ENCODE results near the gene HNRNPM.

HNRNPM gene

DNA sequence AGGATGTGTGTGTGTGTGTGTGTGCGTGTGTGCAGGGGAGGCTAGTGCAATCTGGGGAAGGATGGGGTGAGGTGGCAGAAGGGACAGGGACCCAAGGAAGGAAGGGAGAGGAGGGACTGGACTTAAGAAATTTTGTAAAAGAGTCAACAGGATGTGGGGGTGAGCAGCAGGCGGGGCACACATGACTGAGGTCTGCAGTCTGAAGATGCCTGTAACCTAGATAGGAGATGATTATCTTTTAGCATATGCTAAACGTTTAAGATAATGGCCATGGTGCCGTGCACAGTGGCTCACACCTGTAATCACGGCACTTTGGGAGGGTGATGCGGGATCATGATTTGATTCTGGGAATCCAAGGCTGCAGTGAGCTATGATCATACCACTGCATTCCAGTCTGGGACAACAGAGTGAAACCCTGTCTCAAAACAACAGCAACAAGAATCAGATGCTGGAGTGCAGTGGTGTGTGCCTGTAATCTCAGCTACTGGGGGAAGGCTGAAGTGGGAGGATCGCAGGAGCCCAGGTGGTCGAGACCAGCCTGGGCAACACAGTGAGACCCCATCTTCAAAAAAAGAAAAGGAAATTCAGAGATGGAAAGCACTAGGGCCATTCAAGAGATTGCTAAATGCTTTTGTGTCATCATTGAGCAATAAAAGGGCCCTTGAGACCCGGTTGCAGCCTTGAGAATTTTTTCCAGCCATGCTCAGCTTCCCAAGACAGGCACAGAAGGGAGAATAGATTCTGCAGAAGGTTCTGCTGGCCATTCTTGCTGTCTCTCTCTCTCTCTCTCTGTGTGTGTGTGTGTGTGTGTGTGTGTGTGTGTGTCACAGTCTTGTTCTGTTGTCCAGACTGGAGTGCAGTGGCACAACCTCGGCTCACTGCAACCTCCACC lies 73.0 kb downstream of the HNRNPM start:
- TF ChIP-seq, protein P1, sequence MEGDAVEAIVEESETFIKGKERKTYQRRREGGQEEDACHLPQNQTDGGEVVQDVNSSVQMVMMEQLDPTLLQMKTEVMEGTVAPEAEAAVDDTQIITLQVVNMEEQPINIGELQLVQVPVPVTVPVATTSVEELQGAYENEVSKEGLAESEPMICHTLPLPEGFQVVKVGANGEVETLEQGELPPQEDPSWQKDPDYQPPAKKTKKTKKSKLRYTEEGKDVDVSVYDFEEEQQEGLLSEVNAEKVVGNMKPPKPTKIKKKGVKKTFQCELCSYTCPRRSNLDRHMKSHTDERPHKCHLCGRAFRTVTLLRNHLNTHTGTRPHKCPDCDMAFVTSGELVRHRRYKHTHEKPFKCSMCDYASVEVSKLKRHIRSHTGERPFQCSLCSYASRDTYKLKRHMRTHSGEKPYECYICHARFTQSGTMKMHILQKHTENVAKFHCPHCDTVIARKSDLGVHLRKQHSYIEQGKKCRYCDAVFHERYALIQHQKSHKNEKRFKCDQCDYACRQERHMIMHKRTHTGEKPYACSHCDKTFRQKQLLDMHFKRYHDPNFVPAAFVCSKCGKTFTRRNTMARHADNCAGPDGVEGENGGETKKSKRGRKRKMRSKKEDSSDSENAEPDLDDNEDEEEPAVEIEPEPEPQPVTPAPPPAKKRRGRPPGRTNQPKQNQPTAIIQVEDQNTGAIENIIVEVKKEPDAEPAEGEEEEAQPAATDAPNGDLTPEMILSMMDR (conservative IDR thresholded peaks at IDR 0.05; ENCODE audit: low read depth, low read length), result no peak
- Histone ChIP-seq H4K20me1 (ENCODE audit: insufficient read depth) (no peaks in the 10 kb centered on the region), H3K79me2 (ENCODE audit: insufficient read depth, low read depth) (no peaks in the 10 kb centered on the region), H2AFZ (ENCODE audit: low read depth) (no peak overlapping the region), H3K4me1 (ENCODE audit: low read depth, poor library complexity, severe bottlenecking) (no peaks in the 10 kb centered on the region), H3K9ac (no peak overlapping the region), H3K27ac (no peak overlapping the region), H3K4me3 (IDR thresholded peaks at IDR 0.05; ENCODE audit: insufficient read depth, low read depth, low read length) (no peak overlapping the region), H3K36me3 (ENCODE audit: insufficient read depth) (no peaks in the 10 kb centered on the region), H3K4me2 (no peak overlapping the region), H3K27me3 (ENCODE audit: insufficient read depth, low read depth) (peaks cover 17% of the 10 kb centered on the region)

DNA sequence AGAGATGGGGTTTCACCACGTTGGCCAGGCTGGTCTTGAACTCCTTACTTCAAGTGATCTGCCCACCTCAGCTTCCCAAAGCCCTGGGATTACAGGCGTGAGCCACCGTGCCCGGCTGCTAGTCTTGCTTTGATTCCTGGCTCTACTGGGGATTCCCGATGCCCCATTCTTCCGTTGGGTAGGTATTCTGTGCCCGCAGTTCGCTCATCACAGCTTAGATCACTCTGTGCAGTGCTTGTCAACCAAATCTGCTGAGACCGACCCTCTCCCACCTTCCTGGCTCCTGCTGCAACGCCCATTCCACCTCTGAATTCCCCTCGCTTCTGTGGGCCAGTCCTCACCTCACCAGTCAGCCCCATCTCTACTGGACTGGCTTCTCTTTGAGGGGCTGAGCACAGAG lies 73.8 kb downstream of the HNRNPM start:
- TF ChIP-seq, protein P1 (conservative IDR thresholded peaks at IDR 0.05; ENCODE audit: low read depth, low read length), result no peak
- H2AFZ ChIP-seq (ENCODE audit: low read depth), result no peak overlapping the region
- no peak overlapping the region for H3K4me2 ChIP-seq
- H4K20me1 ChIP-seq (ENCODE audit: insufficient read depth), result no peaks in the 10 kb centered on the region
- H3K4me3 ChIP-seq (IDR thresholded peaks at IDR 0.05; ENCODE audit: insufficient read depth, low read depth, low read length), result no peak overlapping the region
- H3K4me1 ChIP-seq (ENCODE audit: low read depth, poor library complexity, severe bottlenecking), result no peaks in the 10 kb centered on the region
- no peaks in the 10 kb centered on the region for H3K79me2 ChIP-seq (ENCODE audit: insufficient read depth, low read depth)
- no peak overlapping the region for H3K9ac ChIP-seq
- H3K36me3 ChIP-seq (ENCODE audit: insufficient read depth), result no peaks in the 10 kb centered on the region
- peaks cover 17% of the 10 kb centered on the region for H3K27me3 ChIP-seq (ENCODE audit: insufficient read depth, low read depth)
- H3K27ac ChIP-seq, result no peak overlapping the region

DNA sequence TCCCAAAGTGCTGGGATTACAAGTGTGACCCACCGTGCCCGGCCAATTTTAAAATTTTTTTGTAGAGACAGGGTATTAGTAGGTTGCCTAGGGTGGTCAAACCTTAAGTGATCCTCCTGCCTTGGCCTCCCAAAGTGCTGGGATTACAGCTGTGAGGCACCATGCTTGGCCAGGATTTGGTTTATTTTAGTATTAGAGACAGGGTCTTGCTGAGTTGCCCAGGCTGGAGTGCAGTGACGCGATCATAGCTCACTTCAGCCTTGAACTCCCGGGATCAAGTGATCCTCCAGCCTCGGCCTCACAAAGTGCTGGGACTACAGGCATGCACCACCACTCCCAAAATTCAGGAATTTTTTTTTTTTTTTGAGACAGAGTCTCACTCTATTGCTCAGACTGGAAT lies 74.6 kb downstream of the HNRNPM start:
- Histone ChIP-seq H3K9ac (no peak overlapping the region), H3K4me2 (no peak overlapping the region), H3K4me1 (ENCODE audit: low read depth, poor library complexity, severe bottlenecking) (no peaks in the 10 kb centered on the region), H3K36me3 (ENCODE audit: insufficient read depth) (no peaks in the 10 kb centered on the region), H3K4me3 (IDR thresholded peaks at IDR 0.05; ENCODE audit: insufficient read depth, low read depth, low read length) (no peak overlapping the region), H3K27ac (no peak overlapping the region), H3K27me3 (ENCODE audit: insufficient read depth, low read depth) (peaks cover 17% of the 10 kb centered on the region), H3K79me2 (ENCODE audit: insufficient read depth, low read depth) (no peaks in the 10 kb centered on the region), H2AFZ (ENCODE audit: low read depth) (no peak overlapping the region), H4K20me1 (ENCODE audit: insufficient read depth) (no peaks in the 10 kb centered on the region)
- TF ChIP-seq, protein P1 (conservative IDR thresholded peaks at IDR 0.05; ENCODE audit: low read depth, low read length), result no peak

DNA sequence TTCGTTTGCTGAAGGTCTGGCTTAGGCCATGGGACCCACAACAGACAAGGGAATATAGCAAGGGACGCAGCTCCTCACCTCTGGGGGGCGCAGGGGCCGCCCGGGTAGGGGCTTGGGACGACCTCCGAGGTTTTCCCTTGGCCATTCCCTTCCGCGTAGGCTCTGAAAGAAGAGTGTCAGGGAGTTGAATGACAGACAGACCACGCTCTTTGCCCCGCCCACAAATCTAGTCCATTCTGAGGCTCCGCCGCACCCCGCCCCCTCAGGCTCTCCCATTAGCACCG lies 80.6 kb downstream of the HNRNPM start:
- H3K4me3 ChIP-seq (IDR thresholded peaks at IDR 0.05; ENCODE audit: insufficient read depth, low read depth, low read length), result no peak overlapping the region
- no peaks in the 10 kb centered on the region for H4K20me1 ChIP-seq (ENCODE audit: insufficient read depth)
- H3K9ac ChIP-seq, result no peak overlapping the region
- no peaks in the 10 kb centered on the region for H3K79me2 ChIP-seq (ENCODE audit: insufficient read depth, low read depth)
- TF ChIP-seq, protein P1 (conservative IDR thresholded peaks at IDR 0.05; ENCODE audit: low read depth, low read length), result no peak
- H3K4me1 ChIP-seq (ENCODE audit: low read depth, poor library complexity, severe bottlenecking), result no peaks in the 10 kb centered on the region
- H2AFZ ChIP-seq (ENCODE audit: low read depth), result no peak overlapping the region
- H3K36me3 ChIP-seq (ENCODE audit: insufficient read depth), result no peaks in the 10 kb centered on the region
- H3K4me2 ChIP-seq, result no peak overlapping the region
- H3K27me3 ChIP-seq (ENCODE audit: insufficient read depth, low read depth), result peaks cover 10% of the 10 kb centered on the region
- no peak overlapping the region for H3K27ac ChIP-seq
